NT2/D1 (cell line): ENCODE results near the gene FKTN.
"Not testable (repeated sequence)": the region's sequence is repeated elsewhere in the genome, so short reads cannot be mapped to it uniquely, and the experiment has no call there.

Experiments used
- YY1 ChIP-seq: IDR thresholded peaks from 2 replicates; pipeline ENCODE4 v1.6.1; 2011; ENCODE audit not compliant: insufficient read length, insufficient read depth
- ZNF274 ChIP-seq: IDR thresholded peaks from 2 replicates; pipeline ENCODE4 v1.6.1; 2011; ENCODE audit warnings: mild to moderate bottlenecking, low read depth, low read length

- TF ChIP-seq ZNF274, YY1: not testable (repeated sequence)
Measured at GRCh38 chr9:105519710-105520369, 38.1 kb upstream of the FKTN start.
